ENCODE measurements around the gene DEF6. TPM values are rescaled to one million over a fixed set of nuclear protein-coding genes. Genes with fewer than 3 reads are reported as not detected.

DEF6 gene
- polyA plus RNA-seq, 1 of the 3 experiments (the other 2 are of a cell fraction), result 0.13 TPM

DNA sequence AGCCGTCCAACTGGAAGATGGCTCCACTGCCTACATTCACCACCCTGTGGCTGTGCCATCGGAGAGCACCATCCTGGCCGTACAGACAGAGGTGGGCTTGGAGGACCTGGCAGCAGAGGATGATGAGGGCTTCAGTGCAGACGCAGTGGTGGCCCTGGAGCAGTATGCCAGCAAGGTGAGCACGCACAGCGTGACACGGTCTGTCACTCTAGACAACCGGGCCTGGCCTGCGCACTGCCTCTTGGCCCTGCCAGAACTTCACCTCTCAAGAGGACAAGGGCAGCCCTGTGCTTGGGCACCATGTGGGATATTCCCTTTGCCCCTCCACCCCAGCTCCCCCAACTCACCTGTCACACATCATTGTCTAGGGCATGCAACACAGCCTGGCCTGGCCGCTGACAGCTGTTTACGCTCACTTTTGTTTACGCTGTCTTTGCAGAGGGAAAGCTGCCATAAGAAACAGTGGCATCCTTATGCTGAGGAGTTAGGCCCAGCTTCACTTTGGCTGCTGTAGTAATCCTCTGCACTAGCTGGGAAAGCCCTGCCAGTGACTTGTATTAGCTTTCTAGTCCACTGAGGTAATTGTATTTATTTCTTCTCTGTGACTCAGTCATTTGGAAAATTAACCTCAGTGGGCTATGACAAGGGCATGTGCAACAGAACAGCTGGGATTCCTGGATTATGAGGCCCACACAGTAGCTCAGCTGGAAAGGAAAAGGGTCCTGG, 9.8 kb upstream of the DEF6 start:
- POLR2A ChIA-PET, result no interaction called here
- no peak overlapping the region for H3K27ac ChIP-seq (ENCODE audit: low read depth in 2 of 2, low read length in 1 of 2)

More for the DNA sequence above, 9.8 kb upstream of the DEF6 start:
- no peak for DNase-seq
- H3K4me2 ChIP-seq, result no peak overlapping the region
- no peak overlapping the region for H2AFZ ChIP-seq (ENCODE audit: low read depth)
- peaks cover 11 to 79% of the 10 kb centered on the region in 2 experiments for H3K36me3 ChIP-seq (replicated peaks in 1 of 2; ENCODE audit: control insufficient read depth in 1 of 2, insufficient read depth in 2 of 2, low read length in 1 of 2)
- TF ChIP-seq FOXJ3 (CRISPR knock-in tag; IDR thresholded peaks at IDR 0.05) (no peak), USF1 (IDR thresholded peaks at IDR 0.05; ENCODE audit: borderline replicate concordance, low read depth) (no peak), REST (IDR thresholded peaks at IDR 0.05; ENCODE audit: low read depth, low read length) (no peak), EZH2phosphoT487 (IDR thresholded peaks at IDR 0.05; ENCODE audit: borderline replicate concordance, low read depth) (no peak)
- TF ChIP-seq, protein P1, sequence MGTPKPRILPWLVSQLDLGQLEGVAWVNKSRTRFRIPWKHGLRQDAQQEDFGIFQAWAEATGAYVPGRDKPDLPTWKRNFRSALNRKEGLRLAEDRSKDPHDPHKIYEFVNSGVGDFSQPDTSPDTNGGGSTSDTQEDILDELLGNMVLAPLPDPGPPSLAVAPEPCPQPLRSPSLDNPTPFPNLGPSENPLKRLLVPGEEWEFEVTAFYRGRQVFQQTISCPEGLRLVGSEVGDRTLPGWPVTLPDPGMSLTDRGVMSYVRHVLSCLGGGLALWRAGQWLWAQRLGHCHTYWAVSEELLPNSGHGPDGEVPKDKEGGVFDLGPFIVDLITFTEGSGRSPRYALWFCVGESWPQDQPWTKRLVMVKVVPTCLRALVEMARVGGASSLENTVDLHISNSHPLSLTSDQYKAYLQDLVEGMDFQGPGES (IDR thresholded peaks at IDR 0.05; ENCODE audit: low read depth, low read length), result no peak
- 97% methylated on average over 12 of the region's 12 CpGs for WGBS (ENCODE audit: low lambda C conversion rate)
- H3K4me1 ChIP-seq (ENCODE audit: control insufficient read depth in 1 of 2, insufficient read depth in 2 of 2, low read depth in 1 of 2, low read length in 1 of 2), result no peaks in the 10 kb centered on the region
- H3K79me2 ChIP-seq (ENCODE audit: insufficient read depth), result no peaks in the 10 kb centered on the region
- H3K9me2 ChIP-seq, result no peaks in the 10 kb centered on the region
- H3F3A ChIP-seq (replicated peaks; ENCODE audit: insufficient read depth), result no peaks in the 10 kb centered on the region
- H3K27me3 ChIP-seq (ENCODE audit: insufficient read depth), result no peaks in the 10 kb centered on the region
- no peaks in the 10 kb centered on the region for H3K9me3 ChIP-seq
- CTCF ChIA-PET, result interaction anchor here (1.0 to 4.1 kb wide), 2 partner anchors 8 to 41 kb away, joined by 3 to 15 read pairs; no protein-coding TSS in a partner anchor
- H4K20me1 ChIP-seq (ENCODE audit: insufficient read depth), result no peaks in the 10 kb centered on the region
- no peak overlapping the region for H3K9ac ChIP-seq
- no peak overlapping the region for H3K4me3 ChIP-seq (ENCODE audit: low read depth in 2 of 2, low read length in 1 of 2)
